GM10847 (cell line): ENCODE measurements around the gene SDE2.

Source experiments
- POLR2A ChIP-seq: IDR thresholded peaks from 2 replicates; pipeline ENCODE4 v1.6.1; 2011; ENCODE audit not compliant: insufficient read length; ENCODE audit errors: extremely low read depth

SDE2 gene

DNA sequence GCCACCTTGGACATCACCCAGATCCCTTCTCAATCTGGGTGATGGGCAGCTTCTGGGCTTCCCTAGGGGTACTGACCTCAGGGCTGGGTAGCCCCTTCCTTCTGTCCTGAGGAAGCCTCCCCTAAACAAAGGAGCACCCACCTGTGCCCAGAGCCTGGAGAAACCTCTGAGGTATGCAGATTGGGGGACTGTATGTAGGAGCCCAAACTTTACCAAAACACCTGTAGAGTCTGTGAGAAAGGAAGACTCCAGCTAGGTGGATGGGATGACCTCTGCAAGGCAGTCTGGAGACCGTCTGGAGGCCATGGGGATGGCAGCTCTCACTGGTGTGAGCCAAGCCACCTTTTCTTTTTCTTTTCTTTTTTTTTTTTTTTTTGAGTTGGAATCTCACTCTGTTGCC, 44.4 kb downstream of the SDE2 start:
- TF ChIP-seq POLR2A: no peak

- no peak for TF ChIP-seq POLR2A
These were observed 45.8 kb downstream of the SDE2 start for GRCh38 chr1:225953315-225953714.

DNA sequence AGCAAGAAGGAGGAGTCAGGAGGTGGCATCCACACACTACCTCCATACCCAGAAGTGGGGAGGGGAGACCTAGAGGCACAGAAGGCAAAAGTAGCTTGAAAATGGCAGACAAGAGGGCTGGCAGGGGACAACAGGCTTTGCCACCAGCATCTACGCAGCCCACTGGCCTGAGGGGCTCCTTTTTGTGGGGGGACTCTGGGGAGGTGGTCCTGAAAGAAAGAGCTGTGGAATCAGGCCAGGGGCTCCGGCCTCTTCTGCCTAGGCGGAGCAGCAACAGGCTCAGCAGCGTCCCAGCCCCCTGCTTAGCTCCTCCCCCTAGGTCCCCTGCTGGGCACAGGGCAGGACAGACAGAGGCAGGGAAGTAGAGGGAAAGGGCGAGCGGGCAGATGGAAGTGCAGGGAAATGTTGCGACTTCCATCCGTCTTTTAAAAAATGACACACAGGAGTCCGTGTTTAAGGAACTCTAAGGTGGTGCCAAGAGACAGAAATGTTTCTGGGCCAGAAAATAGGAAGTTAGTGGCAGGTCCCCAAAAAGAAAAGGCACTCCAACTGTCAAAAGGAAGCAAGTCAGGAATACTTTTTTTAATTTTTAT, 48.1 kb downstream of the SDE2 start:
- no peak for TF ChIP-seq POLR2A

DNA sequence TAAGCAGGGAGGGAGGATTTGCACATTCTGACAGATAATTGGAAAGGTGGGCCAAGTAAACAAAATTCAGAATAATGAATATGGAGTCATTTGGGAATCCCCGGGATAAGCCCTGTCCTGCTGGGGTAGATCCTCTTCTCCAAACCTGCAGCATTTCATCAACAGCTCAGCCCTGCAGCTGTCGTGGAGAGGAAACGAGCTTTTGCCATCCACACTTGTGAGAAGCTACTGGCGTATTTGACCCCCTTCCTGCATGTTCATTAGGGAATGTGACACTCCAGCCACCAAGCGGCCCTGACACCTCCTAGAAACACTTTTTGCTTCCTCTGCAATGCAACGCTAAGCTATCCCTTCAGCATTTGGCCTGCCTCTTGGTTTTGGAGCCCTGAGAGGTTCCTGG, 50.1 kb downstream of the SDE2 start:
- no peak for TF ChIP-seq POLR2A

DNA sequence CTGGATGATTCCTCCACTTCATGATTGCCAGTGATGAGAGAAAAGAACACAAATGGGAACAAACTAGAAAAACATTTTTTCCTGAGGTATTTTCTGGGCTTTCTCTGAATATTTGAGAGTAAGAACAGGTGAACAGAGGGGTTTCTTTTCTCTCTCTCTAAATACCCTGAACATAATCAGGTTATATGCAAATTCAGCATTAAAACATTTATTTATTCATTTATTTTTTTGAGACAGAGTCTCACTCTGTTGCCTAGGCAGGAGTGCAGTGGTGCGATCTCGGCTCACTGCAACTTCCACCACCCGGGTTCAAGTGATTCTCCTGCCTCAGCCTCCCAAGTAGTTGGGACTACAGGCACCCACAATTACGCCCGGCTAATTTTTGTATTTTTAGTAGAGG, 52.3 kb downstream of the SDE2 start:
- no peak for TF ChIP-seq POLR2A

DNA sequence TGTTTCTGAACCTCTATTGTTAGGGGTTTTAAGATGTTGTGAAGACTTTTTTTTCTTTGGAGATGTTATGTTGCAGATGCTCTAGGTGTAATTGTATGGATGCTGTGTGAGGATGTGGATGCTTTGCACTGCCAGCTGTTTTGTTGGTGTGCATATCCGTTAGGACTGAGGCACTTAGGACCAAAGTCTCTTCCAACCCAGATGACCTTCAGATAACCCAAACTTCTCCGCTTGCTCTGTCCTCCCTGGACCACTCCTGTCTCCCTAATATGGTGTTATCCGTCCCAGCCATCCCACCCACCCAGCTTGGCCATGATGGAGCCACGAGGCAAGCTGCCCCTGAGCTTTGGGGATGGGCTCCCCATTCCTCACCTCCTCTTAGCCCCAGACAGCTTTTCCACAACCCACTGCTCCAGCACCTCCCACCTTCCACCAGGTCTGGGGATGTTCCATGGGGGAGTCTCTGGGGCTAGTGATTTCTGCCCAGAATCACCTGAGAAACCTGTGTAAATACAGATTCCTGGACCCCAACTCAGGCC, 53.0 kb downstream of the SDE2 start:
- no peak for TF ChIP-seq POLR2A

- no peak for TF ChIP-seq POLR2A
These were observed 53.6 kb downstream of the SDE2 start for GRCh38 chr1:225945564-225945963.

DNA sequence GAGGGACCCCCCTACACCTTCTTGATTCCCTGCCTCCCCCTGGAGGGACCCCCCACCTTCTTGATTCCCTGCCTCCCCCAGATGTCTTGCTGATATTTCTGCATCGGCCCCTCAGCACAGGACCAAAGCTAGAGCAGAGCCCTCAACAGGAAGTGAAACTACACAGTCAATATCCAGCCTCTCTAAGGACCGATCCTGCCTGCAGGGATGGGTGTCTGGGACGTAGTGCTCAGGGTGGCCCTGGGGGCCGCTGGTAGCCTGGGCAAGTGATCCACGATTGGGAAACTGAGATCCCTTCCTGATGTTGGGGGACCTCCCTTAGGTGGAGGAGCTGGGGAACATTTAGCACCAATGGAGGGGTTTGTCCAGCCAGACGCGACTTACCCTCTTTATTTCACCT, 54.2 kb downstream of the SDE2 start:
- TF ChIP-seq POLR2A: no peak

DNA sequence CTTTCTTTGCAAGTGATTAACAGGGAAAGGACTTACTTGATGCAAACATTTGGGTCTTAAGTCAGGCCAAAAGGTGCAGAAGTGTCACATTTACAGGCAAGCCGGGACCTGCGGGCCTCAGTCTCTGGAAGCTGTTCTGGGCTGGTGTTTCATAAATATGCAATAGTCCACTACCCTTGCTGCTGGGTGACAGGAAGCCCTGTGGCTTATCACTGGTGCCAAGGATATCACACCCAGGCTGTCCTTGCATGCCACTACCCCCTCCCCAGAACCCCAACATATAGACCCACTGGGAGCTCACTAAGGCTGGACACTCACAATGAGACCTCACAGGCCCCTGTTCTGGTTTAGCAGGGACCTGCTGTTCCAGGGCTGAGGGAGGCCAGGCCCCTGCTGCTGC, 54.8 kb downstream of the SDE2 start:
- TF ChIP-seq POLR2A: no peak

DNA sequence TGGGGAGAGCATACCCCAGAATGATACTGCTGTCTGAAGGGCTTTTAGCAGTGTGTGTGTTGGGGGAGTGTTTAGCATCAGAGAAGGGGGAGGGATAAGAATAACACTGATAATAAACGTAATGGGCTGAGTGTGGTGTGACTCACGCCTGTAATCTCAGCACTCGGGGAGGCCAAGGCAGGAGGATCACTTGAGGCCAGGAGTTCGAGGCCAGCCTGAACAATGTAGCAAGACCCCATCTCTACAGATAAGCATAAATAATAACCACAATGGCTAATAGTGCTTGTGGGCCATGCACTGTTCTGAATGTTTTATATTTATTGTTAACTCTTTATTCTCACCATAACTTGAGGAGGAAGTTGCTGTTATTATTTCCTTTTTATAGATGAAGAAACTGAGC, 55.6 kb downstream of the SDE2 start:
- TF ChIP-seq POLR2A: no peak

GRCh38 chr1:225942574-225942973, 56.6 kb downstream of the SDE2 start:
- TF ChIP-seq POLR2A: no peak

GRCh38 chr1:225941942-225942222, 57.3 kb downstream of the SDE2 start:
- TF ChIP-seq POLR2A: no peak

DNA sequence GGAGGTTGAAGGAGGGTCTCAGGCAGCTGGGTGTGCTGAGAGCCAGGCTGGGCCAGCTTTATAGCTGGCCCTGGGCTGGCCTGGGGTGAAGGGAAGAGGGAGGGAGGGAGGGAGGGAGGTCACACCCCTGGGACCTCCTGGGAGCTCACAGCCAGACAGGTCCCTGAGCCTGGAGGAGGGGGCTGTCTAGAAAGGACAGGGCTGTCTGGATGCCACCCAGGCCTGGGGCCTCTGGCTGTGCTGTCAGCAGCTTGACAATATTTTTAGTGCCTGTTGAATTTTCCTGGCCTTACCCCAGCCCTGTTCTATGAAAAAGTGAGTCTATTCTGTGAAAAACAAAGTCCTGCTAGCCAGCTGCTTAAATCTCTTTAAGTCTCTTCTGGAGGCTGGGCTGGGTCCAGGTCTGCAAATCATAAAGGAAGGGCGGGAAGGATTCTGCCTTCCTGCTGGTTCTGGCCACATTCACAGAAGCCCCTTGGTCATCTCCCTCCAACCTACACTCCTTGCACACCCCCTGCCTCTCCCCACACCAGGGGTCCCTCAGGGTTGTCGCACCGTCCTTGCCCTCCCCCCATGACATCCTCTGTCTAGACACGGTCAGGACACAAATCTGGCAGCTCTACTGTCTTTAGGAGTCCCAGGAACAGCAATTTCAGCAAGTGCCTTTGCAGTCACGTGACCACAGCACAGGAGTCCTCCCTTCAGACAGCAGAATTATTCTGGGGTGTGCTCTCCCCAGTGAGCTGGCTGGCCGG, 57.8 kb downstream of the SDE2 start, which contains the start of gene LEFTY2:
Gene LEFTY2 (minus strand): TSS at position 34 of the 755 bp plus-strand sequence. CDS start 80 bp downstream, outside the sequence.
- TF ChIP-seq POLR2A: no peak

GRCh38 chr1:225940385-225941151, 58.6 kb downstream of the SDE2 start:
- TF ChIP-seq POLR2A: no peak

DNA sequence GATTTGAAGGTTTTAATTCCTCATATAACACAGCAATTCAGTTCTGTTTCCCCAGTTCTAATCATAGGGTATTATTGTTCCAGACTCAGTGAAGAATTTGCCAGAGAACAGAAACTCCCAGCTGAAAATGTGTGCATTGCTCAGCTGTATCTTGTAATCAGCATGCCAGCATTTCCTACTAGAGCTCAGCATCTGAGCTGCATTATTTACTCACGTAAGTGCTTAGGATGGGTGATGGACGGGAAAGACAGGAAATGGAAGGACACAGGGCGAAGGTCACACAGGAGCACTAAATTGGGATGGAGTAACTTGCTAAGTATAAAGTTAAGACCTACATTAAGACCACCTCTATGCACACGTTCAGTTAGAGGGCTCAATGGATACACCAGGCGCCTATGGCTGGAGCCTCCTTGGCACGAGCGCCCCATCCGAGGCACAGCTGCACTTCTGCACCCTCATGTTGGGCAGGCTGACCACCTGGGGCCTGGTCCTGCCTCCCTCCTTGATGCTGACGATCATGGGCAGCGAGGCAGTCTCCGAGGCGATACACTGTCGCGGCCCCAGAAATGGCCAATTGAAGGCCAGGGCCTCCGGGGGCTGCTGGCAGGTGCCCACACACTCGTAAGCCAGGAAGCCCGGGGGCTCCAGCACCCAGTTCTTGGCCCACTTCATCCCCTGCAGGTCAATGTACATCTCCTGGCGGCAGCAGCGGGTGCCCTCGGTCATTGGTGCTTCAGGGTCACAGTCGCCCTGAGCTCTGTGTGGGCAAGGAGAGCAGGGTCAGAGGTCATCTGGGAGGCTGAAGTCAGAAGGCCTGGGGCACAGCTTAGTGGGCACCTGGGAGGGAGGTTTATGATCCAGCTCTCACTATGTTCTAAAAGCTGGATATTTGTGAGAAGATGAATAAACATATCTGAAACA, 61.8 kb downstream of the SDE2 start:
- TF ChIP-seq POLR2A: no peak
